H1 (cell line): ENCODE data around the gene GIT1. TPM values are rescaled to one million over a fixed set of nuclear protein-coding genes. Genes with fewer than 3 reads are reported as not detected.

Experiments
- CTCF ChIA-PET: fragments of 300-600 bp; sonication (Branson Sonifier 250); formaldehyde crosslinking; loops from one replicate; lab custom pipeline; 2021; ENCODE audit not compliant: partially characterized antibody; lab: Charles Lee
- POLR2A ChIA-PET: fragments of 300-600 bp; sonication (Branson Sonifier 250); formaldehyde crosslinking; loops from one replicate; lab custom pipeline; 2021; ENCODE audit warnings: inconsistent platforms; ENCODE audit not compliant: partially characterized antibody; lab: Charles Lee
- DNase-seq, 2 experiments: peaks; one replicate each; pipeline versions ENCODE4 v3.0.0 to v3.0.0-alpha.2; 2010 to 2022; ENCODE audit warnings: low spot score in 2 of 2, low read depth in 1 of 2, mixed read lengths in 1 of 2
- FAIRE-seq: peaks from 2 replicates; lab custom pipeline; 2011; peaks lifted over from hg19 to GRCh38; lab: Jason Lieb, UNC
- H2AFZ ChIP-seq: 2 replicates; pipeline ENCODE4 v1.8.1; 2012; ENCODE audit warnings: low read length, inconsistent platforms
- H2AK5ac ChIP-seq: 2 replicates; pipeline ENCODE4 v1.6.1; 2013; ENCODE audit warnings: low read depth, low read length
- H2BK120ac ChIP-seq: replicated peaks from 2 replicates; pipeline ENCODE3; 2013; ENCODE audit warnings: low read depth, low read length, inconsistent platforms
- H2BK12ac ChIP-seq: 2 replicates; pipeline ENCODE4 v1.6.1; 2013; ENCODE audit warnings: low read depth, low read length
- H2BK15ac ChIP-seq: 2 replicates; pipeline ENCODE4 v1.6.1; 2013; ENCODE audit warnings: low read length
- H2BK20ac ChIP-seq: 2 replicates; pipeline ENCODE4 v1.6.1; 2013; ENCODE audit warnings: low read length
- H2BK5ac ChIP-seq: 2 replicates; pipeline ENCODE4 v1.6.1; 2013; ENCODE audit warnings: low read depth, low read length
- H3K14ac ChIP-seq: 2 replicates; pipeline ENCODE4 v1.6.1; 2013; ENCODE audit warnings: inconsistent platforms; ENCODE audit not compliant: insufficient read length
- H3K18ac ChIP-seq: 2 replicates; pipeline ENCODE4 v1.6.1; 2013; ENCODE audit warnings: low read length; ENCODE audit errors: extremely low read depth
- H3K23ac ChIP-seq: 2 replicates; pipeline ENCODE4 v1.6.1; 2013; ENCODE audit warnings: inconsistent platforms; ENCODE audit not compliant: insufficient read length
- H3K23me2 ChIP-seq: 2 replicates; pipeline ENCODE4 v1.6.1; 2013; ENCODE audit warnings: low read depth, low read length
- H3K27ac ChIP-seq: 2 replicates; pipeline ENCODE4 v1.6.1; 2011; ENCODE audit warnings: low read depth, low read length, inconsistent platforms
- H3K27me3 ChIP-seq, 4 experiments: replicated peaks in 1 of 4; 1 replicate in 1 of 4; 2 replicates in 3 of 4; pipeline versions ENCODE4 v1.6.1 to v1.8.1; 2011 to 2013; ENCODE audit warnings: low read length in 3 of 4, mild to moderate bottlenecking in 3 of 4, inconsistent platforms in 2 of 4, mixed read lengths in 2 of 4, moderate library complexity in 1 of 4; ENCODE audit not compliant: control insufficient read depth in 3 of 4, insufficient read depth in 3 of 4; ENCODE audit errors: extremely low read depth in 1 of 4
- H3K36me3 ChIP-seq, 4 experiments: 2 replicates each; pipeline versions ENCODE4 v1.6.1 to v1.8.1; 2011 to 2013; ENCODE audit warnings: mild to moderate bottlenecking in 4 of 4, low read length in 3 of 4, moderate library complexity in 2 of 4, control low read depth in 1 of 4, inconsistent platforms in 1 of 4; ENCODE audit not compliant: insufficient read depth in 4 of 4, control insufficient read depth in 2 of 4
- H3K4ac ChIP-seq: replicated peaks from 2 replicates; pipeline ENCODE3; 2013; ENCODE audit warnings: low read length, low read depth, mixed read lengths, inconsistent platforms; ENCODE audit not compliant: insufficient read length
- H3K4me1 ChIP-seq, 4 experiments: replicated peaks in 1 of 4; 1 replicate in 1 of 4; 2 replicates in 3 of 4; pipeline versions ENCODE4 v1.6.1 to v1.8.1; 2011 to 2013; ENCODE audit warnings: low read length in 3 of 4, inconsistent platforms in 2 of 4, mixed read lengths in 1 of 4; ENCODE audit not compliant: insufficient read depth in 4 of 4, control insufficient read depth in 3 of 4
- H3K4me2 ChIP-seq, 2 experiments: 2 replicates each; pipeline versions ENCODE4 v1.6.1 to v1.8.1; 2011 to 2013; ENCODE audit warnings: low read depth in 2 of 2, low read length in 2 of 2, control low read depth in 1 of 2, inconsistent platforms in 1 of 2, mild to moderate bottlenecking in 1 of 2; ENCODE audit not compliant: insufficient read depth in 1 of 2
- H3K4me3 ChIP-seq, 4 experiments: fragments of 200-600, 300-600 bp in 1 of 4; sonication (generic), shearing (Covaris generic), sonication (Bioruptor Twin) in 1 of 4; 2 replicates each; pipeline versions ENCODE4 v1.5.1 to v1.8.1; 2011 to 2016; ENCODE audit warnings: low read length in 4 of 4, low read depth in 3 of 4, control low read depth in 2 of 4, inconsistent platforms in 2 of 4, mild to moderate bottlenecking in 2 of 4, mixed read lengths in 1 of 4, moderate library complexity in 1 of 4; ENCODE audit not compliant: insufficient read depth in 2 of 4; ENCODE audit errors: extremely low read depth in 1 of 4
- H3K56ac ChIP-seq: replicated peaks from 2 replicates; pipeline ENCODE3; 2013; ENCODE audit warnings: low read depth, mild to moderate bottlenecking, mixed read lengths, low read length, inconsistent platforms; ENCODE audit not compliant: insufficient read length
- H3K79me1 ChIP-seq: 2 replicates; pipeline ENCODE4 v1.6.1; 2013; ENCODE audit warnings: low read depth, low read length, control low read depth
- H3K79me2 ChIP-seq, 2 experiments: 2 replicates each; pipeline versions ENCODE4 v1.6.1 to v1.8.1; 2012 to 2013; ENCODE audit warnings: low read length in 2 of 2, mild to moderate bottlenecking in 2 of 2, inconsistent platforms in 1 of 2; ENCODE audit not compliant: insufficient read depth in 2 of 2, control insufficient read depth in 1 of 2
- H3K9ac ChIP-seq, 4 experiments: replicated peaks in 1 of 4; 1 replicate in 1 of 4; 2 replicates in 3 of 4; pipeline versions ENCODE4 v1.6.1 to v1.8.1; 2011 to 2013; ENCODE audit warnings: low read depth in 3 of 4, low read length in 3 of 4, control low read depth in 2 of 4, mild to moderate bottlenecking in 2 of 4, moderate library complexity in 2 of 4, inconsistent platforms in 1 of 4; ENCODE audit errors: extremely low read depth in 1 of 4
- H3K9me3 ChIP-seq, 2 experiments: 2 replicates each; pipeline versions ENCODE4 v1.6.1 to v1.8.1; 2012 to 2013; ENCODE audit warnings: mild to moderate bottlenecking in 2 of 2, moderate library complexity in 2 of 2, control low read depth in 1 of 2, inconsistent platforms in 1 of 2, low read depth in 1 of 2, low read length in 1 of 2, mixed read lengths in 1 of 2; ENCODE audit not compliant: insufficient read depth in 2 of 2
- H4K20me1 ChIP-seq, 2 experiments: replicated peaks in 1 of 2; 2 replicates each; pipeline versions ENCODE3 to v1.8.1; 2011 to 2013; ENCODE audit warnings: inconsistent platforms in 2 of 2, low read length in 2 of 2, mild to moderate bottlenecking in 1 of 2; ENCODE audit not compliant: insufficient read depth in 2 of 2, control insufficient read depth in 1 of 2
- H4K5ac ChIP-seq: 2 replicates; pipeline ENCODE4 v1.6.1; 2013; ENCODE audit warnings: low read length, low read depth, mixed read lengths, inconsistent platforms; ENCODE audit not compliant: insufficient read length
- H4K8ac ChIP-seq: 2 replicates; pipeline ENCODE4 v1.8.0; 2013; ENCODE audit warnings: mild to moderate bottlenecking, moderate library complexity, low read length, inconsistent platforms; ENCODE audit not compliant: insufficient read depth; ENCODE audit errors: extremely low read depth
- H4K91ac ChIP-seq: replicated peaks from 2 replicates; pipeline ENCODE3; 2013; ENCODE audit warnings: low read length, mixed read lengths, inconsistent platforms; ENCODE audit not compliant: insufficient read length
- CREB1 ChIP-seq: IDR thresholded peaks from 2 replicates; pipeline ENCODE4 v1.6.1; 2012; ENCODE audit warnings: inconsistent platforms
- CTCF ChIP-seq, 3 experiments: IDR thresholded peaks; 1 replicate in 2 of 3; 2 replicates in 1 of 3; pipeline versions ENCODE4 v1.5.1 to v1.6.1; 2011; ENCODE audit warnings: low read length in 3 of 3, mild to moderate bottlenecking in 3 of 3, inconsistent platforms in 2 of 3, low read depth in 1 of 3, moderate library complexity in 1 of 3; ENCODE audit not compliant: insufficient read depth in 1 of 3; ENCODE audit errors: control extremely low read depth in 1 of 3
- KDM4A ChIP-seq: IDR thresholded peaks from one replicate; pipeline ENCODE4 v1.7.1; 2012; ENCODE audit warnings: low read depth, mild to moderate bottlenecking, moderate library complexity, low read length, inconsistent platforms; ENCODE audit not compliant: severe bottlenecking
- RBBP5 ChIP-seq: IDR thresholded peaks from 2 replicates; pipeline ENCODE4 v1.7.1; 2012; ENCODE audit warnings: low read depth, mild to moderate bottlenecking, inconsistent platforms, low read length, moderate library complexity, borderline replicate concordance
- TCF12 ChIP-seq: IDR thresholded peaks from 2 replicates; pipeline ENCODE4 v1.6.1; 2011; ENCODE audit warnings: low read depth, mild to moderate bottlenecking, low read length
- WGBS, 2 experiments: shearing (Covaris generic) in 1 of 2; methylation state at CpG; one replicate each; pipeline versions ENCODE4 v1.1.6 to v1.1.7; 2013 to 2015; ENCODE audit warnings: low lambda C conversion rate in 2 of 2, mixed read lengths in 2 of 2, inconsistent platforms in 1 of 2, low coverage in 1 of 2, missing lambda C conversion rate in 1 of 2; ENCODE audit not compliant: insufficient replicate concordance in 2 of 2, insufficient coverage in 1 of 2, insufficient read length in 1 of 2; ENCODE audit errors: extremely low coverage in 1 of 2, missing lambda C conversion rate in 1 of 2; 5-methylcytosine and 5-hydroxymethylcytosine counted together
- polyA plus RNA-seq, 7 experiments: library from polyadenylated mRNA; depleted of rRNA in 3 of 7; stranded (reverse) in 5 of 7; unstranded in 2 of 7; fragments of >200 nt in 5 of 7; fragments of 200-250 nt in 2 of 7; gene quantifications; 1 replicate in 5 of 7; 2 replicates in 1 of 7; 4 replicates in 1 of 7; pipeline versions ENCODE4 v1.2.1 to v1.2.3, GENCODE V29; 2011 to 2013; ENCODE audit warnings: missing spikeins in 2 of 7, mixed read lengths in 2 of 7
- total RNA-seq: library from RNA; stranded (reverse); fragmentation: NEBNext Ultra II Directional; extraction: Animal tissue kit (Norgen Biotek cat#: 25700); gene quantifications from 2 replicates; pipeline ENCODE4 v1.2.1, GENCODE V29; 2021

GIT1 gene
- total and polyA plus RNA-seq, 2 of the 8 experiments (the other 6 are each of a cell fraction or from before 2014, with no cell fraction given): 62.4 to 63.0 TPM

- WGBS, 2 experiments: 35% methylated on average over 12 of the region's 13 CpGs; no CpG with 5 or more reads in 1 of the 2 experiments
- Histone ChIP-seq H3K23ac (no peak overlapping the region), H3K18ac (no peak overlapping the region; the same call in 1 of the 2 replicates), H2AFZ (peak overlapping the region; percentile 9; the same call in 1 of the 2 replicates), H3K79me1 (0 out of 2 replicates have a peak, but pooled peaks cover 2% of the 10 kb centered on the region), H3K9ac (0 out of 7 replicates have a peak overlapping the region, but pooled peaks of 1 of the 4 experiments have one; percentile 4), H4K91ac (peak overlapping the region; percentile 61), H3K9me3 (peaks cover 0 to 11% of the 10 kb centered on the region in 2 experiments; a peak in 1 of 4 replicates), H3K4ac (no peak overlapping the region), H3K27me3 (peaks cover 17 to 53% (median 41%) of the 10 kb centered on the region in 4 experiments), H2BK15ac (0 out of 2 replicates have a peak overlapping the region, but pooled peaks have one; percentile 29), H3K4me3 (peak overlapping the region; percentile 5 to 55 (median 38); a peak in 5 of 8 replicates), H3K4me1 (peaks cover 10 to 38% (median 32%) of the 10 kb centered on the region in 4 experiments), H2AK5ac (peak overlapping the region; percentile 85; the same call in 1 of the 2 replicates), H2BK20ac (no peak overlapping the region), H3K56ac (no peak overlapping the region), H3K36me3 (peaks cover 0 to 7% (median 0%) of the 10 kb centered on the region in 4 experiments; a peak in 1 of 8 replicates), H3K14ac (no peak overlapping the region), H2BK12ac (peak overlapping the region; percentile 39; the same call in 1 of the 2 replicates), H4K5ac (no peak overlapping the region), H4K20me1 (peaks cover 3 to 5% of the 10 kb centered on the region in 2 experiments), H3K79me2 (no peaks in the 10 kb centered on the region), H2BK120ac (no peak overlapping the region), H4K8ac (peak overlapping the region; percentile 84; the same call in 1 of the 2 replicates), H2BK5ac (no peak overlapping the region), H3K27ac (no peak overlapping the region), H3K4me2 (peak overlapping the region; percentile 46 to 75), H3K23me2 (peaks cover 13% of the 10 kb centered on the region)
- no peak for TF ChIP-seq TCF12
- TF ChIP-seq RBBP5: no peak
- TF ChIP-seq CREB1: no peak
- no peak for TF ChIP-seq CTCF (IDR thresholded peaks at IDR 0.05; ENCODE audit: control extremely low read depth in 1 of 3, insufficient read depth in 1 of 3, low read depth in 1 of 3, low read length in 3 of 3)
- TF ChIP-seq KDM4A: peak; percentile 6
- POLR2A ChIA-PET: interaction anchor here (0.6 to 1.3 kb wide), 4 partner anchors 13 to 1173 kb away, joined by 3 to 4 read pairs (median 3); no protein-coding TSS in a partner anchor
- CTCF ChIA-PET: interaction anchor here (0.6 to 13.1 kb wide), 13 partner anchors 9 to 481 kb away, joined by 3 to 193 read pairs (median 4); partner anchors contain the start of genes ABHD15, ANKRD13B and TP53I13
- DNase-seq (no peak), FAIRE-seq (no peak)
Observed at GRCh38 chr17:29613856-29614255, 24.4 kb upstream of the GIT1 start.
